ENCODE results near the gene CAND1.

GRCh38 chr12:67320614-67321295 is 51.6 kb downstream of the CAND1 start:
- no peak for TF ChIP-seq POLR2A (IDR thresholded peaks at IDR 0.05; ENCODE audit: low read depth, low read length)
- no peak for TF ChIP-seq POLR2AphosphoS5 (IDR thresholded peaks at IDR 0.05; ENCODE audit: low read depth, low read length)
- no peak for TF ChIP-seq TAF1 (IDR thresholded peaks at IDR 0.05; ENCODE audit: borderline replicate concordance, low read depth, low read length)

Data from GM12892 (cell line).